CD8-positive, alpha-beta memory T cell (primary cell): ENCODE data around the gene MTSS2. TPM values are rescaled to one million over a fixed set of nuclear protein-coding genes. Genes with fewer than 3 reads are reported as not detected.
A peak's percentile ranks its signal among the peaks of the same experiment; 100 is the strongest.

ENCODE experiments used
- CTCF ChIA-PET: fragments of 350-600 bp; sonication (Branson Sonifier 250); formaldehyde crosslinking; loops from one replicate; lab custom pipeline; 2021; ENCODE audit warnings: antibody characterized with exemption; lab: Charles Lee
- POLR2A ChIA-PET: fragments of 350-600 bp; sonication (Branson Sonifier 250); formaldehyde crosslinking; loops from one replicate; lab custom pipeline; 2021; ENCODE audit warnings: antibody characterized with exemption; lab: Charles Lee
- DNase-seq, 5 donors: peaks; one replicate each; pipeline versions ENCODE4 v3.0.0 to v3.0.0-alpha.2; 2020 to 2022; ENCODE audit warnings: mixed read lengths in 1 of 5
- H3K27ac ChIP-seq: one replicate; pipeline ENCODE4 v1.7.0; 2013; ENCODE audit warnings: low read depth, mild to moderate bottlenecking, low read length, moderate library complexity
- H3K27me3 ChIP-seq: 2 replicates; pipeline ENCODE4 v1.7.0; 2013; ENCODE audit warnings: low read length, mild to moderate bottlenecking; ENCODE audit not compliant: insufficient read depth, poor library complexity, severe bottlenecking
- H3K36me3 ChIP-seq: 2 replicates; pipeline ENCODE4 v1.7.0; 2013; ENCODE audit warnings: mild to moderate bottlenecking, low read length, moderate library complexity; ENCODE audit not compliant: insufficient read depth
- H3K4me1 ChIP-seq: 2 replicates; pipeline ENCODE4 v1.7.0; 2013; ENCODE audit warnings: mild to moderate bottlenecking, low read length, moderate library complexity; ENCODE audit not compliant: insufficient read depth
- H3K4me3 ChIP-seq: 2 replicates; pipeline ENCODE4 v1.7.0; 2013; ENCODE audit warnings: mild to moderate bottlenecking, low read length
- H3K9me3 ChIP-seq: 2 replicates; pipeline ENCODE4 v1.7.0; 2013; ENCODE audit warnings: mild to moderate bottlenecking, low read length
- H3K27ac Mint-ChIP-seq, 8 donors: one replicate each; pipeline ENCODE4 v1.8.0; 2020 to 2021; ENCODE audit warnings: mixed read lengths in 8 of 8, mild to moderate bottlenecking in 6 of 8, inconsistent platforms in 3 of 8, moderate library complexity in 3 of 8
- H3K27me3 Mint-ChIP-seq, 2 donors: one replicate each; pipeline ENCODE4 v1.8.0; 2020 to 2021; ENCODE audit warnings: mixed read lengths in 2 of 2, mild to moderate bottlenecking in 1 of 2, moderate library complexity in 1 of 2
- H3K36me3 Mint-ChIP-seq, 3 donors: one replicate each; pipeline ENCODE4 v1.8.0; 2020 to 2021; ENCODE audit warnings: mixed read lengths in 3 of 3, inconsistent platforms in 1 of 3, mild to moderate bottlenecking in 1 of 3
- H3K4me1 Mint-ChIP-seq, 3 donors: one replicate each; pipeline ENCODE4 v1.8.0; 2020 to 2021; ENCODE audit warnings: mixed read lengths in 3 of 3, inconsistent platforms in 1 of 3, mild to moderate bottlenecking in 1 of 3
- H3K4me3 Mint-ChIP-seq, 7 donors: one replicate each; pipeline ENCODE4 v1.8.0; 2020 to 2021; ENCODE audit warnings: mixed read lengths in 7 of 7, mild to moderate bottlenecking in 6 of 7, moderate library complexity in 4 of 7, inconsistent platforms in 2 of 7
- H3K9me3 Mint-ChIP-seq, 5 donors: one replicate each; pipeline ENCODE4 v1.8.0; 2020 to 2022; ENCODE audit warnings: mixed read lengths in 5 of 5, mild to moderate bottlenecking in 3 of 5, moderate library complexity in 2 of 5, inconsistent platforms in 1 of 5
- polyA plus RNA-seq: library from polyadenylated mRNA; unstranded; fragments of 300-500 nt; fragmentation: Illumina TruSeq; gene quantifications from one replicate; pipeline ENCODE4 v1.2.3, GENCODE V29; 2021
- total RNA-seq, 2 experiments: library from RNA; stranded (reverse); gene quantifications; one replicate each; pipeline ENCODE4 v1.2.3, GENCODE V29; 2021

MTSS2 gene
- total and polyA plus RNA-seq, 3 experiments from 2014 or later = 2.2 to 3.0 TPM; not detected in 1

- Mint-ChIP-seq H3K36me3 (peaks cover 0 to 6% (median 0%) of the 10 kb centered on the region in 3 donors), H3K27me3 (peaks cover 0 to 6% of the 10 kb centered on the region in 2 donors), H3K9me3 (no peaks in the 10 kb centered on the region), H3K27ac (peak overlapping the region in 1 of 8 donors; percentile 10), H3K4me3 (no peak overlapping the region), H3K4me1 (peaks cover 3 to 10% (median 6%) of the 10 kb centered on the region in 3 donors)
- POLR2A ChIA-PET = interaction anchor here (1.1 kb wide), 1 partner anchor 10 kb away, joined by 3 read pairs; no protein-coding TSS in a partner anchor
- DNase-seq = no peak
- no peaks in the 10 kb centered on the region for H3K4me1 ChIP-seq
- H3K27ac ChIP-seq = no peak overlapping the region
- no peaks in the 10 kb centered on the region for H3K9me3 ChIP-seq
- no peaks in the 10 kb centered on the region for H3K36me3 ChIP-seq
- H3K4me3 ChIP-seq = no peak overlapping the region
- CTCF ChIA-PET = interaction anchor here (1.3 to 3.7 kb wide), 2 partner anchors 36 to 82 kb away, joined by 3 to 15 read pairs; no protein-coding TSS in a partner anchor
- H3K27me3 ChIP-seq = peaks cover 7% of the 10 kb centered on the region
These were observed 3.4 kb upstream of the MTSS2 start for GRCh38 chr16:70689035-70689969.

- POLR2A ChIA-PET = interaction anchor here (1.1 to 1.5 kb wide), 2 partner anchors 9 to 49 kb away, joined by 3 to 4 read pairs; no protein-coding TSS in a partner anchor
- no peaks in the 10 kb centered on the region for H3K4me1 ChIP-seq
- H3K36me3 Mint-ChIP-seq = peaks cover 0 to 4% (median 0%) of the 10 kb centered on the region in 3 donors
- no peaks in the 10 kb centered on the region for H3K9me3 ChIP-seq
- no peaks in the 10 kb centered on the region for H3K9me3 Mint-ChIP-seq
- peaks cover 7% of the 10 kb centered on the region for H3K27me3 ChIP-seq
- DNase-seq = no peak
- no peaks in the 10 kb centered on the region for H3K36me3 ChIP-seq
- peaks cover 6% of the 10 kb centered on the region in 2 donors for H3K27me3 Mint-ChIP-seq
- CTCF ChIA-PET = interaction anchor here (3.7 kb wide), 1 partner anchor 83 kb away, joined by 15 read pairs; no protein-coding TSS in a partner anchor
- no peak overlapping the region for H3K27ac Mint-ChIP-seq
- H3K27ac ChIP-seq = no peak overlapping the region
- H3K4me1 Mint-ChIP-seq = peaks cover 3 to 10% (median 6%) of the 10 kb centered on the region in 3 donors
- H3K4me3 Mint-ChIP-seq = no peak overlapping the region
- H3K4me3 ChIP-seq = no peak overlapping the region
These were observed 2.4 kb upstream of the MTSS2 start for GRCh38 chr16:70688246-70688742.

- Mint-ChIP-seq H3K4me1 (peaks cover 3 to 10% (median 6%) of the 10 kb centered on the region in 3 donors), H3K27me3 (peaks cover 6 to 7% of the 10 kb centered on the region in 2 donors), H3K36me3 (peaks cover 0 to 1% (median 0%) of the 10 kb centered on the region in 3 donors), H3K27ac (no peak overlapping the region), H3K4me3 (peak overlapping the region in 1 of 7 donors; percentile 46), H3K9me3 (no peaks in the 10 kb centered on the region)
- H3K4me3 ChIP-seq = no peak overlapping the region
- POLR2A ChIA-PET = interaction anchor here (1.1 to 1.5 kb wide), 2 partner anchors 9 to 50 kb away, joined by 3 to 4 read pairs; no protein-coding TSS in a partner anchor
- H3K27ac ChIP-seq = no peak overlapping the region
- no peaks in the 10 kb centered on the region for H3K4me1 ChIP-seq
- DNase-seq = no peak
- CTCF ChIA-PET = interaction anchor here (1.1 to 3.7 kb wide), 3 partner anchors 10 to 83 kb away, joined by 3 to 15 read pairs (median 5); no protein-coding TSS in a partner anchor
- H3K27me3 ChIP-seq = peaks cover 7% of the 10 kb centered on the region
- no peaks in the 10 kb centered on the region for H3K36me3 ChIP-seq
- no peaks in the 10 kb centered on the region for H3K9me3 ChIP-seq
These were observed 1.9 kb upstream of the MTSS2 start for GRCh38 chr16:70687671-70688245.

- no peak for DNase-seq
- H3K27ac ChIP-seq = no peak overlapping the region
- CTCF ChIA-PET = interaction anchor here (0.6 to 3.7 kb wide), 4 partner anchors 10 to 424 kb away, joined by 3 to 15 read pairs (median 4); no protein-coding TSS in a partner anchor
- Mint-ChIP-seq H3K27ac (peak overlapping the region in 2 of 8 donors; percentile 51 to 82), H3K9me3 (no peaks in the 10 kb centered on the region), H3K27me3 (peaks cover 10 to 12% of the 10 kb centered on the region in 2 donors), H3K4me1 (peaks cover 3 to 10% (median 6%) of the 10 kb centered on the region in 3 donors), H3K4me3 (peak overlapping the region; percentile 19 to 77 (median 68)), H3K36me3 (peaks cover 0 to 1% (median 0%) of the 10 kb centered on the region in 3 donors)
- no peaks in the 10 kb centered on the region for H3K4me1 ChIP-seq
- no peaks in the 10 kb centered on the region for H3K9me3 ChIP-seq
- no peaks in the 10 kb centered on the region for H3K36me3 ChIP-seq
- H3K4me3 ChIP-seq = no peak overlapping the region
- POLR2A ChIA-PET = interaction anchor here (1.5 kb wide), 1 partner anchor 50 kb away, joined by 4 read pairs; no protein-coding TSS in a partner anchor
- H3K27me3 ChIP-seq = peaks cover 7% of the 10 kb centered on the region
These were observed 1.3 kb upstream of the MTSS2 start for GRCh38 chr16:70687102-70687511.

GRCh38 chr16:70686376-70687101, 686 bp upstream of the MTSS2 start:
- H3K4me3 ChIP-seq = no peak overlapping the region
- no peaks in the 10 kb centered on the region for H3K4me1 ChIP-seq
- peaks cover 7% of the 10 kb centered on the region for H3K27me3 ChIP-seq
- Mint-ChIP-seq H3K9me3 (no peaks in the 10 kb centered on the region), H3K36me3 (peaks cover 0 to 1% (median 0%) of the 10 kb centered on the region in 3 donors), H3K27me3 (peaks cover 10 to 12% of the 10 kb centered on the region in 2 donors), H3K4me3 (peak overlapping the region in 6 of 7 donors; percentile 59 to 83 (median 66)), H3K27ac (peak overlapping the region in 1 of 8 donors; percentile 42), H3K4me1 (peaks cover 3 to 10% (median 6%) of the 10 kb centered on the region in 3 donors)
- POLR2A ChIA-PET = interaction anchor here (0.6 kb wide), 1 partner anchor 85 kb away, joined by 3 read pairs; no protein-coding TSS in a partner anchor
- no peaks in the 10 kb centered on the region for H3K9me3 ChIP-seq
- no peak for DNase-seq
- no peaks in the 10 kb centered on the region for H3K36me3 ChIP-seq
- no peak overlapping the region for H3K27ac ChIP-seq
- CTCF ChIA-PET = interaction anchor here (0.6 to 3.7 kb wide), 4 partner anchors 9 to 424 kb away, joined by 3 to 15 read pairs (median 4); no protein-coding TSS in a partner anchor

GRCh38 chr16:70685061-70685937, 554 bp downstream of the MTSS2 start:
- Mint-ChIP-seq H3K9me3 (no peaks in the 10 kb centered on the region), H3K36me3 (peaks cover 0 to 1% (median 0%) of the 10 kb centered on the region in 3 donors), H3K27me3 (peaks cover 10 to 12% of the 10 kb centered on the region in 2 donors), H3K4me1 (peaks cover 6 to 14% (median 6%) of the 10 kb centered on the region in 3 donors), H3K27ac (no peak overlapping the region), H3K4me3 (peak overlapping the region in 3 of 7 donors; percentile 31 to 52 (median 47))
- H3K27me3 ChIP-seq = peaks cover 7% of the 10 kb centered on the region
- H3K36me3 ChIP-seq = no peaks in the 10 kb centered on the region
- ChIA-PET CTCF (interaction anchor here (2.4 kb wide), 1 partner anchor 86 kb away, joined by 7 read pairs; no protein-coding TSS in a partner anchor), POLR2A (no interaction called here)
- peak in 1 of 5 donors; percentile 35 for DNase-seq
- no peak overlapping the region for H3K4me3 ChIP-seq
- H3K9me3 ChIP-seq = no peaks in the 10 kb centered on the region
- no peaks in the 10 kb centered on the region for H3K4me1 ChIP-seq
- no peak overlapping the region for H3K27ac ChIP-seq
